Measurements from ENCODE around the gene ZFYVE9. TPM values are rescaled to one million over a fixed set of nuclear protein-coding genes. Genes with fewer than 3 reads are reported as not detected.

Gene ZFYVE9
- total RNA-seq, 1 experiment from 2014 or later, result 28.4 TPM

- Histone ChIP-seq H3K9ac (ENCODE audit: extremely low read depth, insufficient read length, low read length) (no peak overlapping the region), H2AFZ (ENCODE audit: low read length) (no peak overlapping the region), H3K4ac (ENCODE audit: low read depth, low read length) (no peak overlapping the region), H3T11ph (ENCODE audit: low read length) (no peak overlapping the region), H4K20me1 (ENCODE audit: control insufficient read depth, insufficient read depth, insufficient read length) (no peaks in the 10 kb centered on the region), H3K56ac (ENCODE audit: insufficient read length, low read depth, low read length) (no peak overlapping the region), H2AK5ac (ENCODE audit: insufficient read length, low read length) (no peak overlapping the region), H2BK20ac (ENCODE audit: low read depth, low read length, poor library complexity, severe bottlenecking) (no peak overlapping the region), H3K79me2 (ENCODE audit: insufficient read depth, low read length) (no peaks in the 10 kb centered on the region), H3K23ac (ENCODE audit: insufficient read length, low read depth, low read length) (no peak overlapping the region), H2BK15ac (ENCODE audit: low read depth, low read length) (no peak overlapping the region), H4K91ac (ENCODE audit: insufficient read length, low read depth, low read length) (no peak overlapping the region), H3K18ac (ENCODE audit: insufficient read length, low read depth, low read length) (no peak overlapping the region), H2BK12ac (ENCODE audit: insufficient read length, low read depth, low read length) (no peak overlapping the region), H4K8ac (replicated peaks; ENCODE audit: insufficient read length, low read depth, low read length) (no peak overlapping the region), H3K27ac (ENCODE audit: insufficient read length, low read depth, low read length) (no peak overlapping the region), H3K79me1 (ENCODE audit: insufficient read depth, low read depth, low read length, poor library complexity, severe bottlenecking) (peaks cover 3% of the 10 kb centered on the region), H3K4me1 (ENCODE audit: insufficient read depth, low read length) (no peaks in the 10 kb centered on the region), H3K27me3 (ENCODE audit: insufficient read depth, low read length) (no peaks in the 10 kb centered on the region), H2BK5ac (ENCODE audit: insufficient read length, low read length) (no peak overlapping the region), H3K9me3 (ENCODE audit: control insufficient read depth, low read depth, low read length) (peaks cover 12% of the 10 kb centered on the region), H2BK120ac (ENCODE audit: low read depth, low read length, poor library complexity, severe bottlenecking) (no peak overlapping the region), H3K4me2 (ENCODE audit: insufficient read depth, insufficient read length, low read length) (no peak overlapping the region), H3K14ac (ENCODE audit: insufficient read depth, low read length) (no peak overlapping the region), H4K5ac (ENCODE audit: insufficient read length, low read depth, low read length) (no peak overlapping the region), H3K23me2 (ENCODE audit: insufficient read length, low read depth, low read length, poor library complexity, severe bottlenecking) (no peaks in the 10 kb centered on the region)
- DNase-seq, result no peak
- H3K36me3 Mint-ChIP-seq (ENCODE audit: insufficient read depth in 1 of 3, low read depth in 3 of 3), result peaks cover 14 to 23% (median 23%) of the 10 kb centered on the region in 3 experiments
- no peak for TF ChIP-seq CTCF (conservative IDR thresholded peaks at IDR 0.05)
- WGBS (ENCODE audit: extremely low coverage, insufficient read length, low lambda C conversion rate), result no CpG with 5 or more reads among the region's 10 CpGs
- H3K27ac Mint-ChIP-seq, result no peak overlapping the region
- peaks cover 17 to 18% of the 10 kb centered on the region in 2 experiments for H3K9me3 Mint-ChIP-seq
- H3K4me1 Mint-ChIP-seq, result no peaks in the 10 kb centered on the region
- H3K27me3 Mint-ChIP-seq (ENCODE audit: low read depth), result peaks cover 1% of the 10 kb centered on the region; the same call in 1 of the 2 replicates
- no peak overlapping the region for H3K4me3 Mint-ChIP-seq
Observed at GRCh38 chr1:52159033-52159789, 17.3 kb downstream of the ZFYVE9 start.
